CD14-positive monocyte (primary cell): Measurements from ENCODE around the gene BANF1. TPM values are rescaled to one million over a fixed set of nuclear protein-coding genes. Genes with fewer than 3 reads are reported as not detected.

Source experiments
- DNase-seq, 3 donors: peaks; one replicate each; pipeline ENCODE4 v3.0.0-alpha.2; 2011 to 2022
- H2AFZ ChIP-seq: 2 replicates; pipeline ENCODE4 v1.6.0; 2012; ENCODE audit warnings: mild to moderate bottlenecking, low read depth, low read length, inconsistent platforms; ENCODE audit not compliant: insufficient read depth, poor library complexity, severe bottlenecking
- H3K27ac ChIP-seq, 2 donors: 1 replicate in 1 of 2; 2 replicates in 1 of 2; pipeline ENCODE4 v1.5.1; 2012 to 2013; ENCODE audit warnings: low read length in 2 of 2, control low read depth in 1 of 2, inconsistent platforms in 1 of 2, low read depth in 1 of 2, mild to moderate bottlenecking in 1 of 2
- H3K27me3 ChIP-seq, 2 donors: one replicate each; pipeline versions ENCODE4 v1.6.0 to v1.6.1; 2011 to 2013; ENCODE audit warnings: low read length in 2 of 2; ENCODE audit not compliant: control insufficient read depth in 2 of 2, insufficient read depth in 2 of 2
- H3K36me3 ChIP-seq, 2 donors: replicated peaks in 1 of 2; 1 replicate in 1 of 2; 2 replicates in 1 of 2; pipeline versions ENCODE4 v1.5.1 to v1.6.1; 2012 to 2013; ENCODE audit warnings: low read length in 2 of 2, control low read depth in 1 of 2, inconsistent platforms in 1 of 2, mild to moderate bottlenecking in 1 of 2; ENCODE audit not compliant: insufficient read depth in 2 of 2, control insufficient read depth in 1 of 2
- H3K4me1 ChIP-seq, 2 donors: 1 replicate in 1 of 2; 2 replicates in 1 of 2; pipeline versions ENCODE4 v1.5.1 to v1.6.1; 2012 to 2013; ENCODE audit warnings: low read length in 2 of 2, control low read depth in 1 of 2, inconsistent platforms in 1 of 2, mild to moderate bottlenecking in 1 of 2, moderate library complexity in 1 of 2; ENCODE audit not compliant: insufficient read depth in 2 of 2, control insufficient read depth in 1 of 2
- H3K4me2 ChIP-seq: replicated peaks from 2 replicates; pipeline ENCODE3; 2012; ENCODE audit warnings: low read length, moderate library complexity, mild to moderate bottlenecking; ENCODE audit not compliant: poor library complexity, severe bottlenecking; ENCODE audit errors: extremely low read depth
- H3K4me3 ChIP-seq, 3 experiments: fragments of 200-600 bp in 1 of 3; sonication (generic) in 1 of 3; replicated peaks in 1 of 3; 1 replicate in 2 of 3; 2 replicates in 1 of 3; pipeline ENCODE4 v1.5.1; 2011 to 2013; ENCODE audit warnings: low read length in 3 of 3, mild to moderate bottlenecking in 3 of 3, control low read depth in 2 of 3, low read depth in 2 of 3, inconsistent platforms in 1 of 3, moderate library complexity in 1 of 3
- H3K79me2 ChIP-seq: 2 replicates; pipeline ENCODE4 v1.6.0; 2012; ENCODE audit warnings: mild to moderate bottlenecking, control low read depth, inconsistent platforms, low read length, moderate library complexity; ENCODE audit not compliant: insufficient read depth
- H3K9ac ChIP-seq: 2 replicates; pipeline ENCODE4 v1.6.0; 2017; ENCODE audit warnings: low read length, mild to moderate bottlenecking; ENCODE audit not compliant: insufficient read depth, poor library complexity, severe bottlenecking
- H3K9me3 ChIP-seq, 2 donors: replicated peaks in 1 of 2; 1 replicate in 1 of 2; 2 replicates in 1 of 2; pipeline versions ENCODE4 v1.5.1 to v1.6.1; 2012 to 2013; ENCODE audit warnings: low read length in 2 of 2, control low read depth in 1 of 2; ENCODE audit not compliant: control insufficient read depth in 1 of 2, insufficient read depth in 1 of 2
- H4K20me1 ChIP-seq: 2 replicates; pipeline ENCODE4 v1.6.0; 2012; ENCODE audit warnings: mild to moderate bottlenecking, low read length, control low read depth, moderate library complexity; ENCODE audit not compliant: insufficient read depth
- H3K27ac Mint-ChIP-seq, 7 donors: one replicate each; pipeline ENCODE4 v1.8.0; 2020; ENCODE audit warnings: mild to moderate bottlenecking in 7 of 7, mixed read lengths in 7 of 7, moderate library complexity in 6 of 7, inconsistent platforms in 2 of 7
- H3K27me3 Mint-ChIP-seq, 3 donors: one replicate each; pipeline ENCODE4 v1.8.0; 2021 to 2022; ENCODE audit warnings: low read depth in 3 of 3, mild to moderate bottlenecking in 3 of 3, mixed read lengths in 3 of 3, moderate library complexity in 3 of 3, inconsistent platforms in 1 of 3
- H3K36me3 Mint-ChIP-seq, 2 donors: one replicate each; pipeline ENCODE4 v1.8.0; 2020; ENCODE audit warnings: mixed read lengths in 2 of 2, inconsistent platforms in 1 of 2, mild to moderate bottlenecking in 1 of 2
- H3K4me1 Mint-ChIP-seq: one replicate; pipeline ENCODE4 v1.8.0; 2020; ENCODE audit warnings: mild to moderate bottlenecking, mixed read lengths
- H3K4me3 Mint-ChIP-seq, 2 donors: one replicate each; pipeline ENCODE4 v1.8.0; 2020; ENCODE audit warnings: mild to moderate bottlenecking in 2 of 2, mixed read lengths in 2 of 2, moderate library complexity in 1 of 2
- H3K9me3 Mint-ChIP-seq, 7 donors: one replicate each; pipeline ENCODE4 v1.8.0; 2020 to 2022; ENCODE audit warnings: mixed read lengths in 7 of 7, mild to moderate bottlenecking in 6 of 7, moderate library complexity in 6 of 7, inconsistent platforms in 2 of 7
- WGBS: methylation state at CpG from one replicate; pipeline ENCODE4 v1.1.5; 2013; ENCODE audit warnings: missing lambda C conversion rate; ENCODE audit not compliant: insufficient coverage; 5-methylcytosine and 5-hydroxymethylcytosine counted together
- intact Hi-C, 2 donors: fragments of 100-400 bp; cut with micrococcal nuclease; formaldehyde crosslinking; loops; one replicate each; pipeline versions ENCODE4 v1.15.0 to v1.15.1; 2023
- polyA plus RNA-seq, 3 donors: library from polyadenylated mRNA; depleted of rRNA in 1 of 3; unstranded in 2 of 3; stranded (reverse) in 1 of 3; fragments of 300-500 nt in 2 of 3; fragments of >200 nt in 1 of 3; fragmentation: Illumina TruSeq in 2 of 3; gene quantifications; 1 replicate in 2 of 3; 2 replicates in 1 of 3; pipeline ENCODE4 v1.2.3, GENCODE V29; 2012 to 2021
- TF ChIP-seq, protein P1 (sequence below): fragments of 200-600 bp; IDR thresholded peaks from one replicate; pipeline ENCODE4 v1.8.0; 2022; ENCODE audit warnings: antibody characterized with exemption, mild to moderate bottlenecking

The BANF1 gene
- polyA plus RNA-seq, 3 donors, result 79.9 to 175 (median 142) TPM

DNA sequence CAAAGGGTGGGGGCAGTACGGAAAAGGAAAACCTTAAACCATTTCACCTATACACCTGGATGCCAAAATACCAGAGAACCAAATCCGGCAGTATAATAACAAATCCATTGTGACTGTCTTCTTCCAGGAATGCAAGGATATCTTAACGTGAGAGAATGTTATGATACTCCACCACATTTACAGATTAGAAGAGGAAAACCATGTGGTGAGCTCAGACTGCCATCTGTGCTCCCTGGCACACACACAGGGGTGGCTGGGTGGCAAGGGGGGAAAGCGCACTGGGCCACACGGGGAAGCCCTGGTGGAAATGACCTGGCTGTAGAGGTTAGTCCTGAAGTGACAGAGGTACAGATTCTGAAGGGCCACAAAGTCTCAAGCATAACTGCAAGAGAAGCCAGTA is 10.2 kb upstream of the BANF1 start:
- H3K9me3 Mint-ChIP-seq, result no peaks in the 10 kb centered on the region
- no peak overlapping the region for H2AFZ ChIP-seq
- H3K79me2 ChIP-seq, result no peaks in the 10 kb centered on the region
- intact Hi-C loops, result loop anchor here in 1 of 2 donors (10.0 kb wide), 1 partner anchor 367 kb away; no protein-coding TSS in a partner anchor
- H3K4me1 Mint-ChIP-seq, result peaks cover 6% of the 10 kb centered on the region
- peaks cover under 1% of the 10 kb centered on the region for H4K20me1 ChIP-seq
- no peaks in the 10 kb centered on the region for H3K27me3 Mint-ChIP-seq
- H3K9ac ChIP-seq, result no peak overlapping the region
- H3K27ac ChIP-seq, result no peak overlapping the region
- H3K27me3 ChIP-seq, result no peaks in the 10 kb centered on the region
- peak overlapping the region in 1 of 7 donors; percentile 14 for H3K27ac Mint-ChIP-seq
- H3K36me3 ChIP-seq, result peaks cover 2 to 21% of the 10 kb centered on the region in 2 donors
- WGBS, result 100% methylated on average over 2 of the region's 5 CpGs
- peaks cover 12 to 43% of the 10 kb centered on the region in 2 donors for H3K36me3 Mint-ChIP-seq
- H3K9me3 ChIP-seq, result no peaks in the 10 kb centered on the region
- H3K4me2 ChIP-seq, result no peak overlapping the region
- TF ChIP-seq, protein P1, sequence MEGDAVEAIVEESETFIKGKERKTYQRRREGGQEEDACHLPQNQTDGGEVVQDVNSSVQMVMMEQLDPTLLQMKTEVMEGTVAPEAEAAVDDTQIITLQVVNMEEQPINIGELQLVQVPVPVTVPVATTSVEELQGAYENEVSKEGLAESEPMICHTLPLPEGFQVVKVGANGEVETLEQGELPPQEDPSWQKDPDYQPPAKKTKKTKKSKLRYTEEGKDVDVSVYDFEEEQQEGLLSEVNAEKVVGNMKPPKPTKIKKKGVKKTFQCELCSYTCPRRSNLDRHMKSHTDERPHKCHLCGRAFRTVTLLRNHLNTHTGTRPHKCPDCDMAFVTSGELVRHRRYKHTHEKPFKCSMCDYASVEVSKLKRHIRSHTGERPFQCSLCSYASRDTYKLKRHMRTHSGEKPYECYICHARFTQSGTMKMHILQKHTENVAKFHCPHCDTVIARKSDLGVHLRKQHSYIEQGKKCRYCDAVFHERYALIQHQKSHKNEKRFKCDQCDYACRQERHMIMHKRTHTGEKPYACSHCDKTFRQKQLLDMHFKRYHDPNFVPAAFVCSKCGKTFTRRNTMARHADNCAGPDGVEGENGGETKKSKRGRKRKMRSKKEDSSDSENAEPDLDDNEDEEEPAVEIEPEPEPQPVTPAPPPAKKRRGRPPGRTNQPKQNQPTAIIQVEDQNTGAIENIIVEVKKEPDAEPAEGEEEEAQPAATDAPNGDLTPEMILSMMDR, result no peak
- H3K4me1 ChIP-seq, result peaks cover 3 to 9% of the 10 kb centered on the region in 2 donors
- DNase-seq, result no peak
- H3K4me3 ChIP-seq, result no peak overlapping the region
- no peak overlapping the region for H3K4me3 Mint-ChIP-seq

DNA sequence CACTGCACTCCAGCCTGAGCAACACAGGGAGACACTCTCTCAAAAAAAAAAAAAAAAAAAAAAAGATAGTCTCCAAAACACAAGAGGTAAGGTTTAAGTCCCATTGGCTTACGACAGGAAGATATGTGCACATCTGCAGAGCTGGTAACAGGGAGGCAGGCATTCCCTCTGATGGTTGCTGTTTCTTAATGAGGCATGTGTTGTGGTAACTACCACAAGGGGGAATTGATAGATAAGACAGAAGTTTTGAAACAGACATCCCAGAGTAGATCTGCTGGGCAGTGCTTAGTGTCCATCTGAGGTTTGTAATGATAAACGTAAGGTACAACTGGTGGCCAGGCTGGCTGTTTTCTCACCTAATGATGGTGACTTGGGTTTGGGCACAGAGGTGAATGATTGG is 5.0 kb upstream of the BANF1 start:
- WGBS, result 95% methylated on average over 2 of the region's 2 CpGs
- Mint-ChIP-seq H3K36me3 (peaks cover 38 to 57% of the 10 kb centered on the region in 2 donors), H3K4me3 (no peak overlapping the region)

More for the DNA sequence above, 5.0 kb upstream of the BANF1 start:
- Histone ChIP-seq H3K9me3 (no peaks in the 10 kb centered on the region), H3K4me1 (peaks cover 7 to 16% of the 10 kb centered on the region in 2 donors), H3K36me3 (peaks cover 32 to 47% of the 10 kb centered on the region in 2 donors), H4K20me1 (peaks cover 30% of the 10 kb centered on the region), H3K27ac (no peak overlapping the region), H2AFZ (no peak overlapping the region), H3K4me3 (no peak overlapping the region), H3K27me3 (no peaks in the 10 kb centered on the region), H3K4me2 (no peak overlapping the region), H3K9ac (no peak overlapping the region), H3K79me2 (peaks cover 28% of the 10 kb centered on the region)
- peak overlapping the region in 2 of 7 donors; percentile 9 to 27 for H3K27ac Mint-ChIP-seq
- no peak for DNase-seq
- H3K27me3 Mint-ChIP-seq, result no peaks in the 10 kb centered on the region
- no peaks in the 10 kb centered on the region for H3K9me3 Mint-ChIP-seq
- H3K4me1 Mint-ChIP-seq, result peaks cover 10% of the 10 kb centered on the region
- TF ChIP-seq, protein P1, result no peak
- intact Hi-C loops, result loop anchor here in 1 of 2 donors (10.0 kb wide), 1 partner anchor 372 kb away; no protein-coding TSS in a partner anchor
